Measurements from ENCODE around the gene CMKLR1. TPM values are rescaled to one million over a fixed set of nuclear protein-coding genes. Genes with fewer than 3 reads are reported as not detected.
A peak's percentile ranks its signal among the peaks of the same experiment; 100 is the strongest.

Gene CMKLR1
- total and polyA plus RNA-seq, 2 experiments from 2014 or later, result 0.06 TPM; not detected in 1

DNA sequence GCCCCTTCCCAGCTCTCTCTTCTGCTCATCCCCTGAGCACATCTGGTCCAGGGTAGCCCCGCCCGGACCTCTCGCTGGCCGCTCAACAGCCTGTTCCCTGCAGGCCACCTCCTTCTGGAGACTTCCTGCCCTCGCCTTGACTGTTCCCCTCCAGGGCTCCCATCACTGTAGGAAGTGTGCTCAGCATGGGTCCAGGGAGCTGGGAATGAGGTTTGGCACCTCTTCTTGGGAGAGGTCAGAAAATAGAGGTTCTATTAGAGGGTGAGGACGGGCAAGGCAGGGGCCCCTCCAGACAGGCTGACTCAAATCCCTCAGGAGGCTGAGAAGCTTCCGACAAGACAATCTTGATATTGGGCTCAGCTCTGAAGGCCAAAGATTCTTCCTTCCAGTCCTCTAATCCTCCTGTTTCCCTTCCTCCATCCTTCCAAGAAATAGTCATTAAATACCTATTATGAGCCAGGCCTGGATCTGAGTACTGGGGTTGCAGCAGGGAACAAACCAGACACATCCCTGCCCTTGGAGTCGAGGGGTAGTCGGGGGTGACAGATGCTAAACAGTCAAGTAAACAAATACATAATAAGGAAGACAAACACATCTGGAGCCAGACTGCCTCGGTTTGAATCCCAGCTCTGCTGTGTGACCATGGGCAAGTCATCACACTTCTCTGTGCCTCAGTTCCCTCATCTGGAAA, 30.6 kb downstream of the CMKLR1 start:
- Histone ChIP-seq H3K27me3 (no peaks in the 10 kb centered on the region), H3K27ac (no peak overlapping the region), H3K9me3 (ENCODE audit: low read depth) (no peaks in the 10 kb centered on the region), H3K4me3 (no peak overlapping the region), H3K36me3 (no peaks in the 10 kb centered on the region), H3K4me1 (ENCODE audit: low read depth) (peaks cover 19% of the 10 kb centered on the region)
- TF ChIP-seq, protein P1, sequence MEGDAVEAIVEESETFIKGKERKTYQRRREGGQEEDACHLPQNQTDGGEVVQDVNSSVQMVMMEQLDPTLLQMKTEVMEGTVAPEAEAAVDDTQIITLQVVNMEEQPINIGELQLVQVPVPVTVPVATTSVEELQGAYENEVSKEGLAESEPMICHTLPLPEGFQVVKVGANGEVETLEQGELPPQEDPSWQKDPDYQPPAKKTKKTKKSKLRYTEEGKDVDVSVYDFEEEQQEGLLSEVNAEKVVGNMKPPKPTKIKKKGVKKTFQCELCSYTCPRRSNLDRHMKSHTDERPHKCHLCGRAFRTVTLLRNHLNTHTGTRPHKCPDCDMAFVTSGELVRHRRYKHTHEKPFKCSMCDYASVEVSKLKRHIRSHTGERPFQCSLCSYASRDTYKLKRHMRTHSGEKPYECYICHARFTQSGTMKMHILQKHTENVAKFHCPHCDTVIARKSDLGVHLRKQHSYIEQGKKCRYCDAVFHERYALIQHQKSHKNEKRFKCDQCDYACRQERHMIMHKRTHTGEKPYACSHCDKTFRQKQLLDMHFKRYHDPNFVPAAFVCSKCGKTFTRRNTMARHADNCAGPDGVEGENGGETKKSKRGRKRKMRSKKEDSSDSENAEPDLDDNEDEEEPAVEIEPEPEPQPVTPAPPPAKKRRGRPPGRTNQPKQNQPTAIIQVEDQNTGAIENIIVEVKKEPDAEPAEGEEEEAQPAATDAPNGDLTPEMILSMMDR (IDR thresholded peaks at IDR 0.05; ENCODE audit: low read depth, low read length), result no peak
- DNase-seq (ENCODE audit: low read depth in 1 of 2, low spot score in 1 of 2), result no peak

DNA sequence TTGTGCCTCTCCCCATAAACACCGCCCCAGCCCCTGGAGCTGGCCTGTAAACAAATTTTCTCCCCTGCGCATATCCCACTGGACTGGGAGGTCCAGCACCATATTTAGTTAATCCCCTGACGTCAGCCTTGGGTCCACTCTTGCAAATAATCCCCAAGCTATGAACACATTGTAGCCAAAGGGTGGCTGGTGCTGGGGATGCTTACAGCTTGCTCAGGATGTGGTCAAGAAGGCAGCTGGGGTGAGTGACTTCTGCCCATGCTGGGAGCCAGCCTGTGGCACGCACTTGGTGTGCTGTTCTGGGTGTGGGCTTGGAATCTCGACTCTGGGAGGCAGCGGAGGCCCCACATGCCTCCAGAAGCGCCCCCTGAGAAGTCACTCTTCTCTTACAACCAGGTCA, 32.1 kb downstream of the CMKLR1 start:
- no peak overlapping the region for H3K27ac ChIP-seq

DNA sequence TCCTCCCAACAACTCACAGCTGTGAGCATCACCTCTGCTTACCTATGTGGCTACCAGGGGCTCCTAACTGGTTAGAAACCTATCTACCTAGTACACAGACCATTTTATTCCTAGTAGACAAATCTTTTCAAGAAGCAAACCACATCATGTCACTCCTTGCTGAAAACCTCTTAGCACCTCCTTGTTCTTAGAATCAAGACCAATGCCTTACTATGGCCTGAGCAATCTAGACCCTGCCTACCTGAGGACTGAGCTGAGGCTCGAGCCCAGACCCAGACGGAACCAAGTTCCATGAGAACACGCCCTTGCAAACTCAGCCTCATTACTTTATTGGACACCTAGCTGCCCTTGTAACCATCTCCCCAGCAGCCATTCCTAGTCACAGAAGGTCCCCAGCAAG, 32.6 kb downstream of the CMKLR1 start:
- Histone ChIP-seq H3K4me3 (no peak overlapping the region), H3K27ac (no peak overlapping the region), H3K36me3 (no peaks in the 10 kb centered on the region), H3K9me3 (ENCODE audit: low read depth) (no peaks in the 10 kb centered on the region), H3K27me3 (no peaks in the 10 kb centered on the region), H3K4me1 (ENCODE audit: low read depth) (peaks cover 8% of the 10 kb centered on the region)
- TF ChIP-seq, protein P1 (IDR thresholded peaks at IDR 0.05; ENCODE audit: low read depth, low read length), result no peak
- DNase-seq (ENCODE audit: low read depth in 1 of 2, low spot score in 1 of 2), result no peak

More for the DNA sequence above, 32.1 kb downstream of the CMKLR1 start:
- H3K27me3 ChIP-seq, result no peaks in the 10 kb centered on the region
- H3K4me1 ChIP-seq (ENCODE audit: low read depth), result peaks cover 8% of the 10 kb centered on the region
- H3K36me3 ChIP-seq, result no peaks in the 10 kb centered on the region
- TF ChIP-seq, protein P1 (IDR thresholded peaks at IDR 0.05; ENCODE audit: low read depth, low read length), result no peak
- no peaks in the 10 kb centered on the region for H3K9me3 ChIP-seq (ENCODE audit: low read depth)
- no peak overlapping the region for H3K4me3 ChIP-seq
- peak in 1 of 2 donors; percentile 9 for DNase-seq (ENCODE audit: low read depth in 1 of 2, low spot score in 1 of 2)

DNA sequence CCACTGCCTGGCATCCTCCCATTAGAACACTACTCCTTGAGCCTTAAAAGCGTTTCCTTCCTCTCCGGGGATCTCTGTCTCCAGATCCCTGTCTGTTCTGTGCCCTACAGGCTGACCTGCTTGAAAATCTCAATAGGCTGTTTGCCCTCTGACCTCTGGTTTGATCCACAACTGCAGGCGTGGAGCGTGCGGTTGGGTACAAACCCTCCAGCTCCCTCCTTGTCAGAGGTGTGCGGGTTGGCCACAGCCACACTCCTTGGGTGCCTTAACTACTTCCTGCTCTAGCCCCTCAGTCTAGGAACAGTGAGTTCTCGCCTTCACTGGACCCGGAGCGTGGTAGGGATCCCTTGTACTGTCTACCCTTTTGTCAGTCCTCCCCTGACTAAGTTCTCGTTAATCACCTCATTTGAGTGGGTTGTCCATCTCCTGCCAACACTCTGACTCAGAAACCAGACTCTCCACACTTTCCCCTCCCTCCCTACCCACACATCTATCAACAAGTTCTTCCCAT, 33.1 kb downstream of the CMKLR1 start:
- TF ChIP-seq, protein P1 (IDR thresholded peaks at IDR 0.05; ENCODE audit: low read depth, low read length), result no peak
- Histone ChIP-seq H3K27me3 (no peaks in the 10 kb centered on the region), H3K36me3 (no peaks in the 10 kb centered on the region), H3K4me1 (ENCODE audit: low read depth) (peaks cover 8% of the 10 kb centered on the region), H3K9me3 (ENCODE audit: low read depth) (no peaks in the 10 kb centered on the region), H3K4me3 (no peak overlapping the region), H3K27ac (no peak overlapping the region)
- peak in 1 of 2 donors; percentile 49 for DNase-seq (ENCODE audit: low read depth in 1 of 2, low spot score in 1 of 2)

DNA sequence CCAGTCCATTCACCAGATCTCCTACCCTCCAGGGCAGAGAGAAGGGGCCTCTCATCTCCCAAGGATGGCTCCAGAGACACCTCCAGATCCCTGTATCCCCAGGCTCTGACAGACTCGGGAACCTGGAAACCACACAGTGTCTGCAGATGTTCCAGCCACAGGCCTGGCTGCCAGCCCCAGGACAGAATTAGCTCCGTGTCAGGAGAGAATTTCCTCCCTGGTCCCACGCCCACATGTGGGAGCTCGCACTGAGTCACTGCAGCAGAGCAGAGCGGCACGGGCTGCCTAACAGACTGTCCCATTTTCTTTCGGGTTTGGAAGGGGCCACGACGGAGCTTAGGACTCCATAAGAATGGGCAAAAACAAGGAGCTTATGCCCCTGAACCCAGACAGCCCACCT, 33.6 kb downstream of the CMKLR1 start:
- Histone ChIP-seq H3K27ac (peak overlapping the region; percentile 23), H3K27me3 (no peaks in the 10 kb centered on the region), H3K9me3 (ENCODE audit: low read depth) (no peaks in the 10 kb centered on the region), H3K4me1 (ENCODE audit: low read depth) (peaks cover 8% of the 10 kb centered on the region), H3K36me3 (no peaks in the 10 kb centered on the region), H3K4me3 (no peak overlapping the region)
- TF ChIP-seq, protein P1 (IDR thresholded peaks at IDR 0.05; ENCODE audit: low read depth, low read length), result no peak
- peak; percentile 8 to 86 for DNase-seq (ENCODE audit: low read depth in 1 of 2, low spot score in 1 of 2)
